Right lobe of liver (tissue), 4 donors: ENCODE measurements around the gene CDC45.

Experiments used
- POLR2A ChIP-seq: fragments of 450-650 bp; IDR thresholded peaks from one replicate; pipeline ENCODE4 v1.6.1; 2017; ENCODE audit warnings: antibody characterized with exemption, mild to moderate bottlenecking
- TF ChIP-seq, protein P1 (sequence below), 4 donors: fragments of 200-600 bp in 3 of 4; fragments of 450-650 bp in 1 of 4; IDR thresholded peaks; one replicate each; pipeline versions ENCODE4 v1.5.1 to v1.8.0; 2016 to 2022; ENCODE audit warnings: antibody characterized with exemption in 4 of 4, mild to moderate bottlenecking in 2 of 4
- donor health status: DM: no; HTN: no; CAD: no.
- donor health status: DM: no; HTN: no; CAD: no.
- donor health status: DM: no; HTN: yes; CAD: no.

DNA sequence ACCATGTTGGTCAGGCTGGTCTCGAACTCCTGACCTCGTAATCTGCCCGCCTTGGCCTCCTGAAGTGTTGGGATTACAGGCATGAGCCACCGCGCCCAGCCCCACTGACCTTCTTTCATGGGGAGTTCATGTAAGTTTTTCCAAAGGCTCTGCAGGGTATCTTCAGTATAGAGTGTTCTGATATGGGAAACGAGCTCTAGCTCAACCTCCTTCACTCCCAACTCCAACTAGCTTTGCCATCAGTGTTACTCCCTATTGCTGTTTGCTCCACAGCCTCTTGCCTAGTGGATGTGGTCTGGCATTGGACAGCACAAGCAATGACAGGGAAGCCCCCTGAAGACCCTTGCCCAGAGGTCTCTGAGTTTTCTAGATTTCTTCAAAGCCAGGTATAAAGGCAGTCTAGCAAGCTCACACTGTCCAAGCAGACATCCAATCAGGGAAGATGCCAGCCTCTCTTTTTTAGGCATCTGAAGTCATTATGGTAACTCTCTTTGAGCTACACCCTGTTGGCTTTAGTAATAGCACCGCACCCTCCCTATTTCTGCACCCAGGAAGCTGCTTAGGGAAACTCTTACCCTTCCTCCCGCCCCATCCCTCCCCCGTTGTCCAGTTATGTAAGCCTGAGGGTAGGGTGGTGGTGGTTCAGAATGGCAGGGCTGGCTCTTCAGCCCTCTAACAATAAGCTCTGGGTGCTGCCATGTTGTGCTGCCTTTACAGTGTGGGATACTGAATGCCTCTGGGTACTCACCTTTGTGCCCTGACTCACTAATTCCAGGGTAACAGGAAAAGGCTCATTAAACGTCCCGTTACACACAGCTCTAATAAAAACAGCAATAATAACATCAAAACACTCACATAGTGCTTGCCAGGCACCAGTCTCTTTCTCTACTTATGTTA lies 85.9 kb downstream of the CDC45 start:
- TF ChIP-seq, protein P1, sequence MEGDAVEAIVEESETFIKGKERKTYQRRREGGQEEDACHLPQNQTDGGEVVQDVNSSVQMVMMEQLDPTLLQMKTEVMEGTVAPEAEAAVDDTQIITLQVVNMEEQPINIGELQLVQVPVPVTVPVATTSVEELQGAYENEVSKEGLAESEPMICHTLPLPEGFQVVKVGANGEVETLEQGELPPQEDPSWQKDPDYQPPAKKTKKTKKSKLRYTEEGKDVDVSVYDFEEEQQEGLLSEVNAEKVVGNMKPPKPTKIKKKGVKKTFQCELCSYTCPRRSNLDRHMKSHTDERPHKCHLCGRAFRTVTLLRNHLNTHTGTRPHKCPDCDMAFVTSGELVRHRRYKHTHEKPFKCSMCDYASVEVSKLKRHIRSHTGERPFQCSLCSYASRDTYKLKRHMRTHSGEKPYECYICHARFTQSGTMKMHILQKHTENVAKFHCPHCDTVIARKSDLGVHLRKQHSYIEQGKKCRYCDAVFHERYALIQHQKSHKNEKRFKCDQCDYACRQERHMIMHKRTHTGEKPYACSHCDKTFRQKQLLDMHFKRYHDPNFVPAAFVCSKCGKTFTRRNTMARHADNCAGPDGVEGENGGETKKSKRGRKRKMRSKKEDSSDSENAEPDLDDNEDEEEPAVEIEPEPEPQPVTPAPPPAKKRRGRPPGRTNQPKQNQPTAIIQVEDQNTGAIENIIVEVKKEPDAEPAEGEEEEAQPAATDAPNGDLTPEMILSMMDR (IDR thresholded peaks at IDR 0.05) = no peak
- no peak for TF ChIP-seq POLR2A
